SU-DHL-6 (cell line): ENCODE data around the gene NCAPD3.

Source experiments
- H2AFZ ChIP-seq: fragments of 200-600 bp; sonication (generic); 2 replicates; pipeline ENCODE4 v1.6.1; 2014; ENCODE audit warnings: low read depth, mild to moderate bottlenecking, moderate library complexity, mixed read lengths, antibody characterized with exemption, low read length; ENCODE audit not compliant: severe bottlenecking
- H3F3A ChIP-seq: fragments of 200-600 bp; shearing (Covaris generic); 2 replicates; pipeline ENCODE4 v1.6.0; 2016; ENCODE audit warnings: antibody characterized with exemption, mild to moderate bottlenecking; ENCODE audit not compliant: insufficient read depth
- H3K27ac ChIP-seq: fragments of 200-600 bp; sonication (generic); 2 replicates; pipeline ENCODE4 v1.5.1; 2016; ENCODE audit warnings: low read depth, mild to moderate bottlenecking, low read length, moderate library complexity, mixed read lengths
- H3K27me3 ChIP-seq: fragments of 200-600 bp; sonication (generic), shearing (Covaris generic); 2 replicates; pipeline ENCODE4 v1.6.0; 2014; ENCODE audit warnings: mild to moderate bottlenecking, low read length
- H3K36me3 ChIP-seq: fragments of 200-600 bp; sonication (generic); 2 replicates; pipeline ENCODE4 v1.6.1; 2014; ENCODE audit warnings: mild to moderate bottlenecking, low read length, mixed read lengths
- H3K4me2 ChIP-seq: fragments of 300-600, 200-600 bp; shearing (Covaris generic), sonication (generic); 2 replicates; pipeline ENCODE4 v1.6.0; 2014; ENCODE audit warnings: low read length, low read depth, mild to moderate bottlenecking; ENCODE audit not compliant: poor library complexity, severe bottlenecking
- H3K4me3 ChIP-seq: fragments of 200-600 bp; sonication (generic); 2 replicates; pipeline ENCODE4 v1.5.1; 2014; ENCODE audit warnings: antibody characterized with exemption, low read length, mild to moderate bottlenecking, mixed read lengths; ENCODE audit not compliant: insufficient read depth, poor library complexity, severe bottlenecking
- H3K79me2 ChIP-seq: fragments of 200-600 bp; sonication (generic); 2 replicates; pipeline ENCODE4 v1.6.1; 2014; ENCODE audit warnings: mild to moderate bottlenecking, low read length, moderate library complexity; ENCODE audit not compliant: insufficient read depth
- H3K9ac ChIP-seq: fragments of 200-600 bp; sonication (generic); 2 replicates; pipeline ENCODE4 v1.7.0; 2014; ENCODE audit warnings: mild to moderate bottlenecking, low read length
- H3K9me2 ChIP-seq: fragments of 200-600 bp; sonication (generic); replicated peaks from 2 replicates; pipeline ENCODE4 v1.6.1; 2014; ENCODE audit warnings: low read length; ENCODE audit not compliant: insufficient read depth
- H3K9me3 ChIP-seq: fragments of 200-600 bp; sonication (generic); 2 replicates; pipeline ENCODE4 v1.6.1; 2014; ENCODE audit warnings: low read length, mixed read lengths; ENCODE audit not compliant: insufficient read depth
- H4K20me1 ChIP-seq: fragments of 200-600 bp; sonication (generic); 2 replicates; pipeline ENCODE4 v1.6.1; 2014; ENCODE audit warnings: low read depth, mild to moderate bottlenecking, antibody characterized with exemption, low read length, moderate library complexity, mixed read lengths
- CTCF ChIP-seq: fragments of 200-600 bp; sonication (generic); IDR thresholded peaks from one replicate; pipeline ENCODE4 v1.5.1; 2017; ENCODE audit warnings: antibody characterized with exemption, mild to moderate bottlenecking, low read length, moderate library complexity; ENCODE audit not compliant: insufficient read depth, poor library complexity, severe bottlenecking
- EZH2phosphoT487 ChIP-seq: fragments of 200-600 bp; sonication (generic), shearing (Covaris generic); conservative IDR thresholded peaks from 2 replicates; pipeline ENCODE4 v1.6.1; 2018; ENCODE audit warnings: mild to moderate bottlenecking, antibody characterized with exemption, low read length, moderate library complexity, mixed read lengths

NCAPD3 gene

GRCh38 chr11:134173296-134173695, 50.5 kb downstream of the NCAPD3 start:
- no peak overlapping the region for H2AFZ ChIP-seq
- H3K9ac ChIP-seq: no peak overlapping the region
- H3K27me3 ChIP-seq: no peaks in the 10 kb centered on the region
- H3K27ac ChIP-seq: no peak overlapping the region
- H3K4me3 ChIP-seq: no peak overlapping the region
- H3K36me3 ChIP-seq: no peaks in the 10 kb centered on the region
- H3K9me2 ChIP-seq: no peaks in the 10 kb centered on the region
- H3K79me2 ChIP-seq: no peaks in the 10 kb centered on the region
- TF ChIP-seq EZH2phosphoT487 (no peak), CTCF (no peak)
- H4K20me1 ChIP-seq: no peaks in the 10 kb centered on the region
- no peaks in the 10 kb centered on the region for H3K9me3 ChIP-seq
- no peaks in the 10 kb centered on the region for H3F3A ChIP-seq
- H3K4me2 ChIP-seq: no peak overlapping the region

GRCh38 chr11:134171951-134172350, 51.8 kb downstream of the NCAPD3 start:
- no peaks in the 10 kb centered on the region for H3K9me3 ChIP-seq
- no peak overlapping the region for H2AFZ ChIP-seq
- no peaks in the 10 kb centered on the region for H4K20me1 ChIP-seq
- no peak overlapping the region for H3K4me2 ChIP-seq
- no peak overlapping the region for H3K4me3 ChIP-seq
- H3K9me2 ChIP-seq: no peaks in the 10 kb centered on the region
- no peaks in the 10 kb centered on the region for H3F3A ChIP-seq
- no peaks in the 10 kb centered on the region for H3K27me3 ChIP-seq
- no peak overlapping the region for H3K9ac ChIP-seq
- no peaks in the 10 kb centered on the region for H3K79me2 ChIP-seq
- no peak overlapping the region for H3K27ac ChIP-seq
- H3K36me3 ChIP-seq: no peaks in the 10 kb centered on the region
- TF ChIP-seq CTCF: no peak
- TF ChIP-seq EZH2phosphoT487: no peak

- Histone ChIP-seq H4K20me1 (no peaks in the 10 kb centered on the region), H3K27ac (no peak overlapping the region), H3K4me2 (no peak overlapping the region), H3K9ac (no peak overlapping the region), H3K4me3 (no peak overlapping the region), H3K9me2 (no peaks in the 10 kb centered on the region), H3F3A (no peaks in the 10 kb centered on the region), H3K9me3 (no peaks in the 10 kb centered on the region), H3K36me3 (no peaks in the 10 kb centered on the region), H3K27me3 (no peaks in the 10 kb centered on the region), H2AFZ (no peak overlapping the region), H3K79me2 (no peaks in the 10 kb centered on the region)
- TF ChIP-seq EZH2phosphoT487 (no peak), CTCF (no peak)
Observed at GRCh38 chr11:134170919-134171281, 52.9 kb downstream of the NCAPD3 start.
